Measurements from ENCODE around the gene APLP1.

Gene APLP1

DNA sequence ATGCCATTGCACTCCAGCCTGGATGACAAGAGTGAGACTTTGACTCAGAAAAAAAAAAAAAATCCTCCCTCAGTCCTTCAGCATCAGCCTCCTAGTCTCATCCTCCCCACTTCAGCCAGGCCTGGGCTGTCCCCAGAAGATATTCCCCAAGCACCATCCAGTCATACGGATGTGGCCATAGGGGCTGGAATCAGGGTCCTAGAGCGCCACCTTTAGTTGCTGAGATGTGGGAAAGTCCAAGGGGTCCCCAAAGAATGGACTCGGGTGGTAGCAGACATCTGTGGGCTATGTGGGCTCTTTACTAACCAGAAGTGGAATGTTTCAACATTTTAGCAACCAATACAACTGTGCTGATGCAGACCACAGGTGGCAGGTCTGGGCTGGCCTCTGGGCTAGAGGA lies 42.8 kb downstream of the APLP1 start:
- no peak for TF ChIP-seq TAF1 (IDR thresholded peaks at IDR 0.05; ENCODE audit: borderline replicate concordance, low read depth, low read length)
- TF ChIP-seq POLR2AphosphoS5 (IDR thresholded peaks at IDR 0.05; ENCODE audit: low read depth, low read length): no peak
- TF ChIP-seq POLR2A (IDR thresholded peaks at IDR 0.05; ENCODE audit: low read depth, low read length): no peak
- DNase-seq (ENCODE audit: insufficient read length) (no peak), FAIRE-seq (no peak)

DNA sequence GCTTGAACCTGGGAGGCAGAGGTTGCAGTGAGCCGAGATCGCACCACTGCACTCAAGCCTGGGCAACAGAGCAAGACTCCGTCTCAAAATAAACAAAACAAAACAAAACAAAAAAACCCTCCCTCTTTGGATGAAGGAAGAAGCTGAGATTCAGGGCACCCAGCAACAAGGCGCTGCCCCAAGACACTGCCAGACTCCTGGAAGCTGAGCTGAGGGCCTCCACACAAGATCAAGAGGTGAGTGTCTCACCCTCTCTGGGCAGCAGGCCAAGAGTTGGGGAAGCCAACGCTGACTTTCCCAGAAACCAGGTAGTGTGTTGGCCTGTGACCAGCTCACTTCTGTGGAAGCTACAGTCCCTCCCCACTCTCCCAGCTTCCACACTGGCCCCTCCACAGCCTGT lies 43.4 kb downstream of the APLP1 start:
- FAIRE-seq (no peak), DNase-seq (ENCODE audit: insufficient read length) (no peak)

GRCh38 chr19:35913589-35913988 lies 45.2 kb downstream of the APLP1 start:
- FAIRE-seq: peak; percentile 9
- DNase-seq (ENCODE audit: insufficient read length): no peak
- TF ChIP-seq TAF1 (IDR thresholded peaks at IDR 0.05; ENCODE audit: borderline replicate concordance, low read depth, low read length): no peak
- TF ChIP-seq POLR2A (IDR thresholded peaks at IDR 0.05; ENCODE audit: low read depth, low read length): no peak
- no peak for TF ChIP-seq POLR2AphosphoS5 (IDR thresholded peaks at IDR 0.05; ENCODE audit: low read depth, low read length)

More for the DNA sequence above, 43.4 kb downstream of the APLP1 start:
- TF ChIP-seq TAF1 (IDR thresholded peaks at IDR 0.05; ENCODE audit: borderline replicate concordance, low read depth, low read length) (no peak), POLR2AphosphoS5 (IDR thresholded peaks at IDR 0.05; ENCODE audit: low read depth, low read length) (no peak), POLR2A (IDR thresholded peaks at IDR 0.05; ENCODE audit: low read depth, low read length) (no peak)

DNA sequence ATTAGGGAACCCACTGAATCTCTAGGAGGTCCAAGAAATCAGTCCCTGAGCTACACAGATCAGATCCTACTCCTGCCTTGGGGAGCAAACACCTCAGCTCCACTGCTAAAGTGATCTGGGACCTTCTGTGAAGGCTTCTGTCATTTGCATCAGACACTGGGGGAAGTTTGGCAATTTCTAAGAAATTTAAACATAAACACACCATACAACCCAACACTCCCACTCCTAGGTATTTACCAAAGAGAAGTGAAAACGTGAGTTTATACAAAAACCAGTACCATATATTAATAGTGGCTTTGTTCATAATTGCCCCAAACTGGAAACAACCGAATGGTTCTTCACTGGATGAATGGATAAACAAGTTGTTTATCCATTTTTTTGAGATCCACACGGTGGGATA lies 47.1 kb downstream of the APLP1 start:
- FAIRE-seq: peak; percentile 21
- no peak for DNase-seq (ENCODE audit: insufficient read length)
- TF ChIP-seq POLR2A (IDR thresholded peaks at IDR 0.05; ENCODE audit: low read depth, low read length) (no peak), POLR2AphosphoS5 (IDR thresholded peaks at IDR 0.05; ENCODE audit: low read depth, low read length) (no peak)

DNA sequence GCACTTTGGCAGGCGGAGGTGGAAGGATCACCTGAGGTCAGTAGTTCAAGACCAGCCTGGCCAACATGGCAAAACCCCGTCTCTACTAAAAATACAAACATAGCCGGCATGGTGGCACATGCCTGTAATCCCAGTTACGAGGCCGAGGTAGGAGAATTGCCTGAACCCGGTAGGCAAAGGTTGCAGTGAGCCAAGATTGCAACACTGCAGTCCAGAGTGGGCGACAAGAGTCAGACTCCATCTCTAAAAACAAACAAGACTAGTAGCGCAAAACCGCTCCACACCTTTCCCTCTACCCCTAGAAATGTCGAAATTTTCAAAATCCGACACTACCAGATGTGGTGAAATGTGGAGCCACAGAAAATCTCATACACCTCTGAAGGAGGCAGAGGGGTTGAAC lies 50.9 kb downstream of the APLP1 start:
- FAIRE-seq (no peak), DNase-seq (ENCODE audit: insufficient read length) (no peak)
- TF ChIP-seq POLR2A (IDR thresholded peaks at IDR 0.05; ENCODE audit: low read depth, low read length): no peak
- no peak for TF ChIP-seq TAF1 (IDR thresholded peaks at IDR 0.05; ENCODE audit: borderline replicate concordance, low read depth, low read length)
- TF ChIP-seq POLR2AphosphoS5 (IDR thresholded peaks at IDR 0.05; ENCODE audit: low read depth, low read length): no peak

DNA sequence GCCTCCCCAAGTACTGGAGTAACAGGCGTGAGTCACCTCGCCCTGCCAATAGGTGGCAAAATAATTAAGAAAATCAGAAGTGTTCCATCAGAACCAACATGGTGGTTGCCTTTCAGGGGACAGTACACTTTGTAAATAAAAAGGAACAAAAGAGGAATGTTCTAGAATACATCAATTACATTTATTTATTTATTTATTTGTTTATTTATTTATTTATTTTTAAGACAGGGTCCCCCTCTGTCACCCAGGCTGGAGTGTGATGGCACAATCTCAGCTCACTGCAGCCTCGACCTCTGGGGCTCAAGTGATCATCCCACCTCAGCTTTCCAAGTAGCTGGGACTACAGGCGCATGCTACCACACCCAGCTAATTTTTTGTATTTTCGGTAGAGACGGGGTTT lies 52.6 kb downstream of the APLP1 start:
- FAIRE-seq (no peak), DNase-seq (ENCODE audit: insufficient read length) (no peak)
- TF ChIP-seq POLR2A (IDR thresholded peaks at IDR 0.05; ENCODE audit: low read depth, low read length) (no peak), POLR2AphosphoS5 (IDR thresholded peaks at IDR 0.05; ENCODE audit: low read depth, low read length) (no peak), TAF1 (IDR thresholded peaks at IDR 0.05; ENCODE audit: borderline replicate concordance, low read depth, low read length) (no peak)

- FAIRE-seq: no peak
- TF ChIP-seq POLR2A (IDR thresholded peaks at IDR 0.05; ENCODE audit: low read depth, low read length) (no peak), POLR2AphosphoS5 (IDR thresholded peaks at IDR 0.05; ENCODE audit: low read depth, low read length) (no peak), TAF1 (IDR thresholded peaks at IDR 0.05; ENCODE audit: borderline replicate concordance, low read depth, low read length) (no peak)
- DNase-seq (ENCODE audit: insufficient read length): no peak
Observed at GRCh38 chr19:35925501-35925900, 57.1 kb downstream of the APLP1 start.

GRCh38 chr19:35928507-35928906 lies 60.1 kb downstream of the APLP1 start:
- TF ChIP-seq TAF1 (IDR thresholded peaks at IDR 0.05; ENCODE audit: borderline replicate concordance, low read depth, low read length): no peak
- TF ChIP-seq POLR2AphosphoS5 (IDR thresholded peaks at IDR 0.05; ENCODE audit: low read depth, low read length): no peak
- no peak for TF ChIP-seq POLR2A (IDR thresholded peaks at IDR 0.05; ENCODE audit: low read depth, low read length)
- DNase-seq (ENCODE audit: insufficient read length): no peak
- peak; percentile 24 for FAIRE-seq
